ENCODE data around the gene PHACTR1. TPM values are rescaled to one million over a fixed set of nuclear protein-coding genes. Genes with fewer than 3 reads are reported as not detected.

The PHACTR1 gene
- total RNA-seq (ENCODE audit: unreplicated experiment): 50.7 TPM
- long read RNA-seq, partial matches to known transcripts: 0 of 21 reads
- long read RNA-seq, other reads (novel, unspliced or antisense): 21 of 21 reads

DNA sequence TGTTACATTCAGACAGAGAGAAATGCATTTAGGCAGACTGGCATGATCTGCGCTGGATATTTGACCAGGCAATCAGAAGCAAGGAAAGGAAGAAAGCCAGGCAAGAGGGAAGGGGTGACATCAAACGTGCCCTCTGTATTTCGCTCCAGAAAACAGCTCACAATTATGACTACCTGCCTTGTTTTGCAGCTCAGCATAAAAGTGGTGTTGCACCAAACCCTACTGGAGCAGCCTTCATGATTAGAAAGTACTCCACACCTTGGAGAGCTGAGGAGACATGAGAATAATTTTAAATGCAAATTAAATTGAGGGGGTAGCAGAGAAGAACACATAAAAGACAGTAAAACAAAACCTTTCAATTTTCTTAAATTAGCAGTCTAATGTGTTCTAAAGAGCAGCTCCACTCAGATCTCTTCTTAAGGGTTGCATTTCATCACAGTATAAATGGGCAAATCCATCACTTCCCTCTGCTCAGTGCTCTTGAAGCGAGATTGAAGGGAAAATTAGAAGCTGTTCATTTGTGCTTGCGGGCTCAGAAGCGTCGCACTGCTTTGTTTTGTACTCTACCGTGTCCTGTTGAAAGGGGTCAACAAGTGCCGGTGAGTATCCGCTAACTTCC is at the start of gene PHACTR1:
TSS of gene PHACTR1 (plus strand) at position 470 of the 619 bp plus-strand sequence.
- H3K9me3 Mint-ChIP-seq (ENCODE audit: unreplicated experiment): no peaks in the 10 kb centered on the region
- peaks cover 2% of the 10 kb centered on the region for H3K27me3 Mint-ChIP-seq (ENCODE audit: unreplicated experiment)
- H3K4me3 Mint-ChIP-seq (ENCODE audit: unreplicated experiment): no peak within 1 kb of the TSS
- H3K4me1 Mint-ChIP-seq (ENCODE audit: low read depth, unreplicated experiment): no peaks in the 10 kb centered on the region
- no peak within 1 kb of the TSS for H3K27ac Mint-ChIP-seq (ENCODE audit: unreplicated experiment)
- no peaks in the 10 kb centered on the region for H3K36me3 Mint-ChIP-seq (ENCODE audit: unreplicated experiment)
- TF ChIP-seq, protein P1, sequence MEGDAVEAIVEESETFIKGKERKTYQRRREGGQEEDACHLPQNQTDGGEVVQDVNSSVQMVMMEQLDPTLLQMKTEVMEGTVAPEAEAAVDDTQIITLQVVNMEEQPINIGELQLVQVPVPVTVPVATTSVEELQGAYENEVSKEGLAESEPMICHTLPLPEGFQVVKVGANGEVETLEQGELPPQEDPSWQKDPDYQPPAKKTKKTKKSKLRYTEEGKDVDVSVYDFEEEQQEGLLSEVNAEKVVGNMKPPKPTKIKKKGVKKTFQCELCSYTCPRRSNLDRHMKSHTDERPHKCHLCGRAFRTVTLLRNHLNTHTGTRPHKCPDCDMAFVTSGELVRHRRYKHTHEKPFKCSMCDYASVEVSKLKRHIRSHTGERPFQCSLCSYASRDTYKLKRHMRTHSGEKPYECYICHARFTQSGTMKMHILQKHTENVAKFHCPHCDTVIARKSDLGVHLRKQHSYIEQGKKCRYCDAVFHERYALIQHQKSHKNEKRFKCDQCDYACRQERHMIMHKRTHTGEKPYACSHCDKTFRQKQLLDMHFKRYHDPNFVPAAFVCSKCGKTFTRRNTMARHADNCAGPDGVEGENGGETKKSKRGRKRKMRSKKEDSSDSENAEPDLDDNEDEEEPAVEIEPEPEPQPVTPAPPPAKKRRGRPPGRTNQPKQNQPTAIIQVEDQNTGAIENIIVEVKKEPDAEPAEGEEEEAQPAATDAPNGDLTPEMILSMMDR (IDR thresholded peaks at IDR 0.05; ENCODE audit: partially characterized antibody, unreplicated experiment): no peak
- no peak for DNase-seq

- Mint-ChIP-seq H3K27ac (ENCODE audit: unreplicated experiment) (no peak overlapping the region), H3K36me3 (ENCODE audit: unreplicated experiment) (no peaks in the 10 kb centered on the region), H3K27me3 (ENCODE audit: unreplicated experiment) (no peaks in the 10 kb centered on the region), H3K4me1 (ENCODE audit: low read depth, unreplicated experiment) (no peaks in the 10 kb centered on the region), H3K4me3 (ENCODE audit: unreplicated experiment) (no peak overlapping the region), H3K9me3 (ENCODE audit: unreplicated experiment) (peaks cover 1% of the 10 kb centered on the region)
- no peak for DNase-seq
- TF ChIP-seq, protein P1 (IDR thresholded peaks at IDR 0.05; ENCODE audit: partially characterized antibody, unreplicated experiment): no peak
These were observed 49.7 kb upstream of the PHACTR1 start for GRCh38 chr6:12666886-12667285.

DNA sequence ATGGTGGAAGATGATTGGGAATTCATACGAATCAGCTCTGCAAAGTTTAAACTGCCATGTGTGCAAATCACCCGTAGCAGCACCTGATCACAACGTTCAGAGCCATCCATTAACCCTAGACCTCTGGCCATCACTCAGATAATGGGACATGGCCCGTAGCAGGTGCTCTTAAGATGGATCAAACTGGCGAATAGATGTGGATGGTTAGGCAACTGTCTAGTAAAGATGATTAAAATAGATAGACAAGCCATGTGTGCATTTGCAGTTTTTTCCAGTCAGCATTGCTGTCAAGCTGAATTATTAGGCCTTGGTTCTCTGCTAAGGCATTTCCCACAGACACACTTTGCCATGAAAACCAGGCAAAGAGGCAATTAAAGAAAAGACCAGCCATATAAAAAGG is 40.6 kb upstream of the PHACTR1 start:
- Mint-ChIP-seq H3K4me3 (ENCODE audit: unreplicated experiment) (no peak overlapping the region), H3K4me1 (ENCODE audit: low read depth, unreplicated experiment) (no peaks in the 10 kb centered on the region), H3K27ac (ENCODE audit: unreplicated experiment) (no peak overlapping the region), H3K36me3 (ENCODE audit: unreplicated experiment) (peaks cover 4% of the 10 kb centered on the region), H3K27me3 (ENCODE audit: unreplicated experiment) (peaks cover 2% of the 10 kb centered on the region), H3K9me3 (ENCODE audit: unreplicated experiment) (peaks cover 2% of the 10 kb centered on the region)
- TF ChIP-seq, protein P1 (IDR thresholded peaks at IDR 0.05; ENCODE audit: partially characterized antibody, unreplicated experiment): no peak
- DNase-seq: no peak

DNA sequence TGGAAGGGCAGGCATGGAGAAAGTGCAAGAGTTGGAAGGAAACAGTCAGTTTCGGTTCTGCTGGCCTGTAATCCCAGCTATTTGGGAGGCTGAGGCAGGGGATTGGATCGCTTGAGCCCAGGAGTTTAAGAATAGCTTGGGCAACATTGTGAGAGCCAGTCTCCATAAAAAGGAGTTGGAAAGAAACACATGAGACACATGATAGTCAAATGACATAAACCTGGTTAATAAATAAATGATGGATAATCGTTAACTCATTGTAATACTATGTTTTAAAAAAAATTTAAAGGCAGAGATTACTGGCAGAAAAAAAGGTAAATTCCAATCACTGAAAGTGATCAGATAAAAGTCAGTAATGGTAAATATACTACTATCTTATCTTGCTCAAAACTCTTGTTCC is 37.2 kb upstream of the PHACTR1 start:
- TF ChIP-seq, protein P1 (IDR thresholded peaks at IDR 0.05; ENCODE audit: partially characterized antibody, unreplicated experiment): no peak
- Mint-ChIP-seq H3K9me3 (ENCODE audit: unreplicated experiment) (peaks cover 2% of the 10 kb centered on the region), H3K27me3 (ENCODE audit: unreplicated experiment) (no peaks in the 10 kb centered on the region), H3K36me3 (ENCODE audit: unreplicated experiment) (peaks cover 4% of the 10 kb centered on the region), H3K4me1 (ENCODE audit: low read depth, unreplicated experiment) (no peaks in the 10 kb centered on the region), H3K4me3 (ENCODE audit: unreplicated experiment) (no peak overlapping the region), H3K27ac (ENCODE audit: unreplicated experiment) (no peak overlapping the region)
- DNase-seq: no peak

DNA sequence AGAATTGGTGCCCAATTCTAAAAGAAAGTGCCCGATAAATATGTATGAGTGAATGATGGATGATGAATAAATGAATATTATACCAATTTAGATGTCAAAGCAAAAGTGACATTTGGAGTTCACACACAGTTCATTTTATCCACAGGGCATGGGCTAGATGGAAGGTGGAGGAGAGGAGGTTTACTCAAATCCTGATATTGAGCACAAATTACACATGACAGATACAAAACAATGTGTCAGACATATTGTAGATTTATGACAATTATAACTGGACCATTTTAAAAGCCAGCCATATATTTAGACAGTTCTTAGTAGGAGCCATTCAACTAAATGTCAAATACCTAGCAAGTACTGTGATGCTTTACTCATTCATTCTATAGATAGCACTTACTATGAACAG is 23.4 kb upstream of the PHACTR1 start:
- Mint-ChIP-seq H3K9me3 (ENCODE audit: unreplicated experiment) (no peaks in the 10 kb centered on the region), H3K4me1 (ENCODE audit: low read depth, unreplicated experiment) (no peaks in the 10 kb centered on the region), H3K27me3 (ENCODE audit: unreplicated experiment) (no peaks in the 10 kb centered on the region), H3K36me3 (ENCODE audit: unreplicated experiment) (no peaks in the 10 kb centered on the region), H3K4me3 (ENCODE audit: unreplicated experiment) (no peak overlapping the region), H3K27ac (ENCODE audit: unreplicated experiment) (no peak overlapping the region)
- DNase-seq: no peak
- TF ChIP-seq, protein P1 (IDR thresholded peaks at IDR 0.05; ENCODE audit: partially characterized antibody, unreplicated experiment): no peak

Measured in glutamatergic neuron (in vitro differentiated cells).